Heart left ventricle (tissue), 13 donors: ENCODE data around the gene ANKDD1B.

Source experiments
- POLR2A ChIP-seq, 2 donors: fragments of 450-650 bp; IDR thresholded peaks; one replicate each; pipeline ENCODE4 v1.6.1; 2017; ENCODE audit warnings: antibody characterized with exemption in 2 of 2, mild to moderate bottlenecking in 2 of 2, moderate library complexity in 2 of 2
- TF ChIP-seq, protein P1 (sequence below), 12 donors: fragments of 200-600 bp; sonication (generic) in 4 of 12; IDR thresholded peaks; one replicate each; pipeline versions ENCODE4 v1.5.0 to v1.8.0; 2018 to 2022; ENCODE audit warnings: antibody characterized with exemption in 12 of 12, mild to moderate bottlenecking in 5 of 12
- donor health status: ischemic (EF 13 %, LVEDD 7.1; RV severe dilation, severe dysfunction).
- donor health status: DM: no; HTN: yes; CAD: no.
- donor health status: DM: no; HTN: no; CAD: no.
- donor health status: ischemic (EF 25% LVEDD 6.9; RV normal size, moderate dysfunction).
- donor health status: ischemic (EF 25% LVEDD 5.7; RV mildly dilated, moderate dysfunction).
- donor health status: ischemic (EF 35%, LVEDD 5.7; RV mildly dilated, moderate dysfunction).
- donor health status: nonischemic (EF 11% LVEDD 7.7; RV severe dilation, severe dysfunction).
- donor health status: DM: yes; HTN: yes; CAD: no.
- donor health status: PGD.
- donor health status: ischemic (EF 29% LVEDD 5.4; RV normal size, mild dysfunction).
- donor health status: nonischemic (EF 23%, LVEDD 6.1; RV moderate dilation, normal function).

DNA sequence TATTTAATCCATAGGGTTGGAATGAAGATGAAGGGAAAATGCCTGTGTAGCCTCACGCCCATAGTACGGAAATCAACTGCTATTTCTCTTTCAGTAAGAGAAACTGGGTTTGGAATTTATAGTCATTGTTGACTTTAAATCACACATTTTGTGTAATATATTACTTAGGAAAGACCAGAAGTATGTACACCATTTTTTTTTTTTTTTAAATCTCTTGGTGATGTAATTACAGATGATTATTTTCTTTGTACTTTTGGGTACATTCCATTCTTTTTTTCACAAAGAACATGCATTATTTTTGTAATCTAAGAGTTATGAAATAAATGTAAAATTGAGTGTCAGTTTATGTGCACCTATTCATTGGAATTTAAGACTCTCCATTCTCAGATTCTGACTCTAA is 60.3 kb downstream of the ANKDD1B start:
- TF ChIP-seq, protein P1, sequence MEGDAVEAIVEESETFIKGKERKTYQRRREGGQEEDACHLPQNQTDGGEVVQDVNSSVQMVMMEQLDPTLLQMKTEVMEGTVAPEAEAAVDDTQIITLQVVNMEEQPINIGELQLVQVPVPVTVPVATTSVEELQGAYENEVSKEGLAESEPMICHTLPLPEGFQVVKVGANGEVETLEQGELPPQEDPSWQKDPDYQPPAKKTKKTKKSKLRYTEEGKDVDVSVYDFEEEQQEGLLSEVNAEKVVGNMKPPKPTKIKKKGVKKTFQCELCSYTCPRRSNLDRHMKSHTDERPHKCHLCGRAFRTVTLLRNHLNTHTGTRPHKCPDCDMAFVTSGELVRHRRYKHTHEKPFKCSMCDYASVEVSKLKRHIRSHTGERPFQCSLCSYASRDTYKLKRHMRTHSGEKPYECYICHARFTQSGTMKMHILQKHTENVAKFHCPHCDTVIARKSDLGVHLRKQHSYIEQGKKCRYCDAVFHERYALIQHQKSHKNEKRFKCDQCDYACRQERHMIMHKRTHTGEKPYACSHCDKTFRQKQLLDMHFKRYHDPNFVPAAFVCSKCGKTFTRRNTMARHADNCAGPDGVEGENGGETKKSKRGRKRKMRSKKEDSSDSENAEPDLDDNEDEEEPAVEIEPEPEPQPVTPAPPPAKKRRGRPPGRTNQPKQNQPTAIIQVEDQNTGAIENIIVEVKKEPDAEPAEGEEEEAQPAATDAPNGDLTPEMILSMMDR (IDR thresholded peaks at IDR 0.05): no peak
- no peak for TF ChIP-seq POLR2A (IDR thresholded peaks at IDR 0.05)
